Astrocyte (in vitro differentiated cells and primary cell): ENCODE results near the gene AIFM3. TPM values are rescaled to one million over a fixed set of nuclear protein-coding genes. Genes with fewer than 3 reads are reported as not detected.

Experiments used
- DNase-seq: peaks from one replicate; pipeline ENCODE4 v3.0.0-alpha.2; 2010; ENCODE audit warnings: low read depth
- FAIRE-seq: peaks from 2 replicates; lab custom pipeline; 2011; peaks lifted over from hg19 to GRCh38; lab: Jason Lieb, UNC
- H2AFZ ChIP-seq: 2 replicates; pipeline ENCODE4 v1.6.0; 2012; ENCODE audit warnings: low read depth, low read length, inconsistent platforms
- H3K27ac ChIP-seq: 2 replicates; pipeline ENCODE4 v1.5.1; 2011; ENCODE audit warnings: low read depth, low read length, inconsistent platforms
- H3K27me3 ChIP-seq: 2 replicates; pipeline ENCODE4 v1.6.0; 2011; ENCODE audit warnings: low read length, inconsistent platforms; ENCODE audit not compliant: insufficient read depth
- H3K36me3 ChIP-seq: 2 replicates; pipeline ENCODE4 v1.5.1; 2011; ENCODE audit warnings: low read length, inconsistent platforms; ENCODE audit not compliant: insufficient read depth
- H3K4me1 ChIP-seq: 2 replicates; pipeline ENCODE4 v1.5.1; 2011; ENCODE audit warnings: low read length, inconsistent platforms; ENCODE audit not compliant: insufficient read depth
- H3K4me2 ChIP-seq: 2 replicates; pipeline ENCODE4 v1.6.0; 2012; ENCODE audit warnings: low read length, inconsistent platforms
- H3K4me3 ChIP-seq: 2 replicates; pipeline ENCODE4 v1.5.1; 2011; ENCODE audit warnings: low read depth, mild to moderate bottlenecking, low read length, inconsistent platforms; ENCODE audit not compliant: insufficient read depth
- H3K79me2 ChIP-seq: 2 replicates; pipeline ENCODE4 v1.6.0; 2012; ENCODE audit warnings: mild to moderate bottlenecking, low read length, inconsistent platforms; ENCODE audit not compliant: insufficient read depth
- H3K9ac ChIP-seq: 2 replicates; pipeline ENCODE4 v1.6.0; 2012; ENCODE audit warnings: mild to moderate bottlenecking, low read length, inconsistent platforms
- H3K9me3 ChIP-seq: 2 replicates; pipeline ENCODE4 v1.5.1; 2012; ENCODE audit warnings: low read depth, mild to moderate bottlenecking, low read length, inconsistent platforms; ENCODE audit not compliant: insufficient read depth
- H4K20me1 ChIP-seq: 2 replicates; pipeline ENCODE4 v1.6.0; 2012; ENCODE audit warnings: low read length, inconsistent platforms; ENCODE audit not compliant: insufficient read depth
- H3K27ac Mint-ChIP-seq: one replicate; pipeline ENCODE4 v1.8.0; 2021; ENCODE audit warnings: mild to moderate bottlenecking, mixed read lengths; ENCODE audit not compliant: unreplicated experiment
- H3K27me3 Mint-ChIP-seq: one replicate; pipeline ENCODE4 v1.8.0; 2021; ENCODE audit warnings: low read depth, mixed read lengths; ENCODE audit not compliant: unreplicated experiment
- H3K36me3 Mint-ChIP-seq: one replicate; pipeline ENCODE4 v1.8.0; 2021; ENCODE audit warnings: low read depth, mixed read lengths; ENCODE audit not compliant: unreplicated experiment
- H3K4me1 Mint-ChIP-seq: one replicate; pipeline ENCODE4 v1.8.0; 2021; ENCODE audit warnings: low read depth, mixed read lengths; ENCODE audit not compliant: unreplicated experiment
- H3K4me3 Mint-ChIP-seq: one replicate; pipeline ENCODE4 v1.8.0; 2021; ENCODE audit warnings: mild to moderate bottlenecking, moderate library complexity, mixed read lengths; ENCODE audit not compliant: unreplicated experiment
- H3K9me3 Mint-ChIP-seq: one replicate; pipeline ENCODE4 v1.8.0; 2021; ENCODE audit warnings: mild to moderate bottlenecking, mixed read lengths; ENCODE audit not compliant: unreplicated experiment
- EZH2 ChIP-seq: IDR thresholded peaks from 2 replicates; pipeline ENCODE4 v1.6.1; 2012; ENCODE audit warnings: mild to moderate bottlenecking, low read length, inconsistent platforms; ENCODE audit not compliant: insufficient read depth
- total RNA-seq: library from RNA; stranded (reverse); gene quantifications from 2 replicates; pipeline ENCODE4 v1.2.1, GENCODE V29; 2021
- TF ChIP-seq, protein P1 (sequence below): IDR thresholded peaks from 2 replicates; pipeline ENCODE4 v1.5.1; 2011; ENCODE audit warnings: low read depth, mild to moderate bottlenecking, inconsistent platforms, low read length, moderate library complexity; ENCODE audit not compliant: insufficient read depth

The AIFM3 gene
- total RNA-seq, 1 donor from 2014 or later: 0.48 TPM

- Histone ChIP-seq H3K4me3 (no peak overlapping the region), H3K36me3 (no peaks in the 10 kb centered on the region), H3K27me3 (peaks cover 15% of the 10 kb centered on the region), H3K4me2 (no peak overlapping the region), H3K9ac (no peak overlapping the region), H4K20me1 (no peaks in the 10 kb centered on the region), H3K27ac (no peak overlapping the region), H3K79me2 (no peaks in the 10 kb centered on the region), H2AFZ (no peak overlapping the region), H3K9me3 (no peaks in the 10 kb centered on the region), H3K4me1 (peaks cover 7% of the 10 kb centered on the region)
- Mint-ChIP-seq H3K4me3 (no peak overlapping the region), H3K4me1 (peaks cover 6% of the 10 kb centered on the region), H3K27me3 (peaks cover 39% of the 10 kb centered on the region), H3K9me3 (no peaks in the 10 kb centered on the region), H3K27ac (peak overlapping the region; percentile 34), H3K36me3 (no peaks in the 10 kb centered on the region)
- FAIRE-seq: no peak
- TF ChIP-seq, protein P1, sequence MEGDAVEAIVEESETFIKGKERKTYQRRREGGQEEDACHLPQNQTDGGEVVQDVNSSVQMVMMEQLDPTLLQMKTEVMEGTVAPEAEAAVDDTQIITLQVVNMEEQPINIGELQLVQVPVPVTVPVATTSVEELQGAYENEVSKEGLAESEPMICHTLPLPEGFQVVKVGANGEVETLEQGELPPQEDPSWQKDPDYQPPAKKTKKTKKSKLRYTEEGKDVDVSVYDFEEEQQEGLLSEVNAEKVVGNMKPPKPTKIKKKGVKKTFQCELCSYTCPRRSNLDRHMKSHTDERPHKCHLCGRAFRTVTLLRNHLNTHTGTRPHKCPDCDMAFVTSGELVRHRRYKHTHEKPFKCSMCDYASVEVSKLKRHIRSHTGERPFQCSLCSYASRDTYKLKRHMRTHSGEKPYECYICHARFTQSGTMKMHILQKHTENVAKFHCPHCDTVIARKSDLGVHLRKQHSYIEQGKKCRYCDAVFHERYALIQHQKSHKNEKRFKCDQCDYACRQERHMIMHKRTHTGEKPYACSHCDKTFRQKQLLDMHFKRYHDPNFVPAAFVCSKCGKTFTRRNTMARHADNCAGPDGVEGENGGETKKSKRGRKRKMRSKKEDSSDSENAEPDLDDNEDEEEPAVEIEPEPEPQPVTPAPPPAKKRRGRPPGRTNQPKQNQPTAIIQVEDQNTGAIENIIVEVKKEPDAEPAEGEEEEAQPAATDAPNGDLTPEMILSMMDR: no peak
- no peak for TF ChIP-seq EZH2
- no peak for DNase-seq
Measured at GRCh38 chr22:21029486-21030025, 62.5 kb downstream of the AIFM3 start.

DNA sequence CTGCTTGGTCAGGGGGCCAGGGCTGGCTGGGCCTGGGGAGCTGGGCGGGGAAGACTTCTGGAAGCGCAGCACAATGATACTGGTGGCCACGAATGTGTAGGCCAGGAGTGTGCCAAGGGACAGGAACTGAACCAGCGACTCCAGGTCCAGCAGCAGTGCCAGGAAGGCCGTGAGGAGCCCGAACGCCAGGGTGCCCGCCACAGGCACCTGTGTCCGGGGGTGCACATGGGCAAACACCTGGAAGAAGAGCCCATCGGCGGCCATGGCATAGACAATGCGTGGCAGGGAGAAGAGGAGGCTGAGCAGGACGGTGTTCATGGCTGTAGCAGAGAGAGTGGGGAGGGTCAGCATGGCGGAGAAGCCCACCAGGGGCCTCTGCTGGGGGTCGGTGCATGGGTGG, 63.0 kb downstream of the AIFM3 start:
- H2AFZ ChIP-seq: no peak overlapping the region
- no peak for DNase-seq
- H3K27ac ChIP-seq: no peak overlapping the region
- Mint-ChIP-seq H3K4me1 (peaks cover 6% of the 10 kb centered on the region), H3K36me3 (no peaks in the 10 kb centered on the region), H3K27ac (no peak overlapping the region), H3K27me3 (peaks cover 40% of the 10 kb centered on the region), H3K9me3 (no peaks in the 10 kb centered on the region), H3K4me3 (no peak overlapping the region)
- no peak overlapping the region for H3K4me3 ChIP-seq
- no peaks in the 10 kb centered on the region for H4K20me1 ChIP-seq
- H3K27me3 ChIP-seq: peaks cover 15% of the 10 kb centered on the region
- H3K79me2 ChIP-seq: no peaks in the 10 kb centered on the region
- H3K9ac ChIP-seq: no peak overlapping the region
- TF ChIP-seq, protein P1: no peak
- no peak for TF ChIP-seq EZH2
- H3K36me3 ChIP-seq: no peaks in the 10 kb centered on the region
- H3K9me3 ChIP-seq: no peaks in the 10 kb centered on the region
- H3K4me2 ChIP-seq: no peak overlapping the region
- FAIRE-seq: no peak
- peaks cover 7% of the 10 kb centered on the region for H3K4me1 ChIP-seq

Other genes with a start within 250 kb of the AIFM3 start
- gene SERPIND1, start 193.1 kb upstream of the AIFM3 start, total RNA-seq: not detected in 2 replicates
- gene PI4KA, start 108.4 kb upstream of the AIFM3 start, total RNA-seq: 35.9 and 37.3 TPM in 2 replicates
- gene SNAP29, start 108.2 kb upstream of the AIFM3 start, total RNA-seq: 19.6 and 24.6 TPM in 2 replicates
- 59.5 and 63.0 TPM in 2 replicates for gene CRKL, start 49.8 kb upstream of the AIFM3 start, total RNA-seq
- 62.0 and 68.9 TPM in 2 replicates for gene LZTR1, start 15.0 kb downstream of the AIFM3 start, total RNA-seq
- gene THAP7, start 34.9 kb downstream of the AIFM3 start, total RNA-seq: 12.1 and 12.2 TPM in 2 replicates
- gene P2RX6, start 47.9 kb downstream of the AIFM3 start, total RNA-seq: 0.22 and 0.45 TPM in 2 replicates
- gene SLC7A4, start 65.3 kb downstream of the AIFM3 start, total RNA-seq: 0.31 and 0.93 TPM in 2 replicates
- gene LRRC74B, start 78.7 kb downstream of the AIFM3 start, total RNA-seq: 0.19 TPM in 1 of 2 replicates, not detected in the other